Measurements from ENCODE around the gene GPR34. TPM values are rescaled to one million over a fixed set of nuclear protein-coding genes. Genes with fewer than 3 reads are reported as not detected.

Gene GPR34
- total and polyA plus RNA-seq, 9 of the 15 experiments (the other 6 are each of a cell fraction or from before 2014, with no cell fraction given): 0.13 TPM; not detected in 8

GRCh38 chrX:41693024-41693423 is 4.3 kb downstream of the GPR34 start:
- FAIRE-seq: no peak
- Histone ChIP-seq H3K4me2 (ENCODE audit: insufficient read depth, low read length) (no peak overlapping the region), H3K27ac (ENCODE audit: extremely low read depth, low read depth, low read length) (no peak overlapping the region), H3K27me3 (ENCODE audit: control insufficient read depth in 2 of 2, insufficient read depth in 2 of 2, low read length in 2 of 2) (no peaks in the 10 kb centered on the region), H3K9ac (ENCODE audit: insufficient read depth in 1 of 2, low read depth in 2 of 2, low read length in 2 of 2) (no peak overlapping the region), H3K4me3 (no peak overlapping the region), H3K4me1 (replicated peaks in 1 of 2; ENCODE audit: control insufficient read depth in 2 of 2, insufficient read depth in 2 of 2, low read length in 2 of 2) (no peaks in the 10 kb centered on the region), H3K79me2 (ENCODE audit: control insufficient read depth, insufficient read depth, low read length) (no peaks in the 10 kb centered on the region), H4K20me1 (replicated peaks; ENCODE audit: control insufficient read depth, insufficient read depth, low read length) (no peaks in the 10 kb centered on the region), H3K9me3 (replicated peaks; ENCODE audit: control insufficient read depth, insufficient read depth, low read depth, low read length) (no peaks in the 10 kb centered on the region), H3K36me3 (ENCODE audit: control insufficient read depth, insufficient read depth, low read length) (no peaks in the 10 kb centered on the region), H3K9me1 (ENCODE audit: control insufficient read depth, insufficient read depth, low read length) (no peaks in the 10 kb centered on the region), H2AFZ (ENCODE audit: low read depth, low read length) (no peak overlapping the region)
- in situ Hi-C loops (cut with MboI) (no loop called here), intact Hi-C loops (cut with micrococcal nuclease) (no loop called here)
- BruUV-seq (replicated peaks): no TSS peak
- POLR2A ChIA-PET: no interaction called here
- no peak for DNase-seq (ENCODE audit: extremely low read depth in 1 of 4, low spot score in 3 of 4)
- CTCF ChIA-PET (ENCODE audit: low intra/inter-chr PET ratio): no interaction called here
- no peak for ATAC-seq
- 17% methylated on average over 3 of the region's 3 CpGs for WGBS (ENCODE audit: insufficient coverage, low coverage, missing lambda C conversion rate)
- TF ChIP-seq MCM5 (IDR thresholded peaks at IDR 0.05; ENCODE audit: low read depth) (no peak), HIVEP1 (CRISPR knock-in tag; IDR thresholded peaks at IDR 0.05) (no peak), AFF1 (IDR thresholded peaks at IDR 0.05; ENCODE audit: low read depth in 1 of 2, partially characterized antibody in 2 of 2) (no peak), E2F4 (CRISPR knock-in tag; IDR thresholded peaks at IDR 0.05; ENCODE audit: low read depth) (no peak), MTA3 (IDR thresholded peaks at IDR 0.05; ENCODE audit: borderline replicate concordance) (no peak), USF2 (CRISPR knock-in tag; IDR thresholded peaks at IDR 0.05) (no peak), ZNF121 (CRISPR knock-in tag; conservative IDR thresholded peaks at IDR 0.05) (no peak), FOXJ3 (CRISPR knock-in tag; IDR thresholded peaks at IDR 0.05) (no peak), YBX1 (IDR thresholded peaks at IDR 0.05) (no peak), MLX (CRISPR knock-in tag; conservative IDR thresholded peaks at IDR 0.05) (no peak), SOX6 (IDR thresholded peaks at IDR 0.05) (no peak), BRD4 (IDR thresholded peaks at IDR 0.05) (no peak), HDAC8 (tag; IDR thresholded peaks at IDR 0.05) (no peak), FUS (optimal IDR thresholded peaks at IDR 0.05; ENCODE audit: low read depth, low read length) (no peak), JUN (IDR thresholded peaks at IDR 0.05; ENCODE audit: borderline replicate concordance, low read depth, low read length) (no peak), JUN (CRISPR knock-in tag; IDR thresholded peaks at IDR 0.05; ENCODE audit: borderline replicate concordance) (no peak)

Measured in K562 (cell line).